K562 (cell line): ENCODE data around the gene BNIPL. TPM values are rescaled to one million over a fixed set of nuclear protein-coding genes. Genes with fewer than 3 reads are reported as not detected.

Experiments
- ATAC-seq: fragments of 200-7000 bp; cut with Tn5 transposase; 3 replicates; pipeline ENCODE4 v1.9.1; 2020; ENCODE audit warnings: moderate library complexity
- BruUV-seq: library from RNA; stranded (reverse); fragments of 400-500 nt; replicated peaks from 2 replicates; lab custom pipeline; 2021; lab: Mats Ljungman, UMichigan
- CTCF ChIA-PET: fragments of 300-600 bp; formaldehyde crosslinking; extraction: SDS; loops from one replicate; lab custom pipeline; 2021; ENCODE audit warnings: low intra/inter-chr PET ratio; lab: Yijun Ruan, JAX
- POLR2A ChIA-PET: fragments of 300-600, 350-650 bp; sonication (Branson Sonifier 250); formaldehyde crosslinking; extraction: SDS; loops from one replicate; lab custom pipeline; 2021; ENCODE audit warnings: antibody characterized with exemption, inconsistent platforms; lab: Yijun Ruan, JAX
- DNase-seq, 4 experiments: peaks; one replicate each; pipeline versions ENCODE4 v3.0.0 to v3.0.0-alpha.2; 2011 to 2018; ENCODE audit warnings: low spot score in 3 of 4, mixed read lengths in 3 of 4; ENCODE audit errors: extremely low read depth in 1 of 4
- FAIRE-seq: peaks from 2 replicates; lab custom pipeline; 2011; peaks lifted over from hg19 to GRCh38; lab: Jason Lieb, UNC
- H2AFZ ChIP-seq: 2 replicates; pipeline ENCODE4 v1.6.0; 2011; ENCODE audit warnings: low read depth, low read length, control low read depth, inconsistent platforms
- H3K27ac ChIP-seq: fragments of 200-600 bp; 3 replicates; pipeline ENCODE4 v1.8.0; 2011; ENCODE audit warnings: low read depth, mild to moderate bottlenecking, control low read depth, inconsistent platforms, low read length, moderate library complexity, mixed read lengths; ENCODE audit errors: extremely low read depth
- H3K27me3 ChIP-seq, 2 experiments: fragments of 300-600 bp in 1 of 2; 2 replicates in 1 of 2; 3 replicates in 1 of 2; pipeline versions ENCODE4 v1.6.0 to v1.8.0; 2011; ENCODE audit warnings: inconsistent platforms in 2 of 2, low read length in 2 of 2, mild to moderate bottlenecking in 1 of 2, mixed read lengths in 1 of 2, moderate library complexity in 1 of 2; ENCODE audit not compliant: control insufficient read depth in 2 of 2, insufficient read depth in 2 of 2
- H3K36me3 ChIP-seq: fragments of 300-600 bp; 3 replicates; pipeline ENCODE4 v1.8.0; 2011; ENCODE audit warnings: mild to moderate bottlenecking, low read length, inconsistent platforms; ENCODE audit not compliant: control insufficient read depth, insufficient read depth
- H3K4me1 ChIP-seq, 2 experiments: fragments of 200-600 bp in 1 of 2; replicated peaks in 1 of 2; 2 replicates in 1 of 2; 3 replicates in 1 of 2; pipeline versions ENCODE4 v1.5.1 to v1.8.0; 2011; ENCODE audit warnings: inconsistent platforms in 2 of 2, low read length in 2 of 2, mild to moderate bottlenecking in 1 of 2, mixed read lengths in 1 of 2, moderate library complexity in 1 of 2; ENCODE audit not compliant: control insufficient read depth in 2 of 2, insufficient read depth in 2 of 2
- H3K4me2 ChIP-seq: 2 replicates; pipeline ENCODE4 v1.6.1; 2011; ENCODE audit warnings: low read length, control low read depth, inconsistent platforms, mixed read lengths; ENCODE audit not compliant: insufficient read depth
- H3K4me3 ChIP-seq: fragments of 200-600 bp; sonication (generic), shearing (Covaris generic); 2 replicates; pipeline ENCODE4 v1.5.1; 2016; ENCODE audit warnings: control low read depth, inconsistent platforms
- H3K79me2 ChIP-seq: fragments of 200-600 bp; 3 replicates; pipeline ENCODE4 v1.8.0; 2011; ENCODE audit warnings: low read length, inconsistent platforms; ENCODE audit not compliant: control insufficient read depth, insufficient read depth
- H3K9ac ChIP-seq, 2 experiments: 2 replicates each; pipeline versions ENCODE4 v1.6.0 to v1.6.1; 2011; ENCODE audit warnings: low read depth in 2 of 2, low read length in 2 of 2, control low read depth in 1 of 2, inconsistent platforms in 1 of 2, mild to moderate bottlenecking in 1 of 2, mixed read lengths in 1 of 2; ENCODE audit not compliant: insufficient read depth in 1 of 2
- H3K9me1 ChIP-seq: one replicate; pipeline ENCODE4 v1.6.0; 2011; ENCODE audit warnings: inconsistent platforms, mild to moderate bottlenecking, low read length, moderate library complexity; ENCODE audit not compliant: control insufficient read depth, insufficient read depth
- H3K9me3 ChIP-seq: replicated peaks from 2 replicates; pipeline ENCODE4 v1.5.1; 2011; ENCODE audit warnings: low read depth, low read length, inconsistent platforms; ENCODE audit not compliant: control insufficient read depth, insufficient read depth
- H4K20me1 ChIP-seq: replicated peaks from 2 replicates; pipeline ENCODE4 v1.6.1; 2011; ENCODE audit warnings: low read length, inconsistent platforms, mixed read lengths; ENCODE audit not compliant: control insufficient read depth, insufficient read depth
- ARID1B ChIP-seq: fragments of 450-650 bp; IDR thresholded peaks from 2 replicates; pipeline ENCODE4 v1.6.1; 2016; ENCODE audit warnings: antibody characterized with exemption, mild to moderate bottlenecking, inconsistent platforms
- CBFA2T3 ChIP-seq: fragments of 450-650 bp; IDR thresholded peaks from 2 replicates; pipeline ENCODE4 v1.6.1; 2017
- DDX20 ChIP-seq: fragments of 450-650 bp; IDR thresholded peaks from 2 replicates; pipeline ENCODE4 v1.6.1; 2016; ENCODE audit warnings: missing genetic modification characterization, low read depth, mild to moderate bottlenecking, missing compliant biosample characterization, moderate library complexity
- FOXJ3 ChIP-seq: sonication (generic); formaldehyde crosslinking; IDR thresholded peaks from 2 replicates; pipeline ENCODE4 v1.4.0; 2020; ENCODE audit warnings: mild to moderate bottlenecking, missing genetic modification reagents
- HCFC1 ChIP-seq: IDR thresholded peaks from 2 replicates; pipeline ENCODE4 v1.6.1; 2012; ENCODE audit warnings: low read depth, low read length, improper control_type of control experiment
- HMBOX1 ChIP-seq: sonication (generic); IDR thresholded peaks from 2 replicates; pipeline ENCODE4 v1.6.1; 2016
- MEIS2 ChIP-seq: fragments of 450-650 bp; IDR thresholded peaks from 2 replicates; pipeline ENCODE4 v1.6.1; 2014; ENCODE audit warnings: mild to moderate bottlenecking; ENCODE audit not compliant: partially characterized antibody
- MTF1 ChIP-seq: fragments of 250-450 bp; sonication (Bioruptor Pico); IDR thresholded peaks from 2 replicates; pipeline ENCODE4 v1.9.0; 2021; ENCODE audit warnings: moderate library complexity, mild to moderate bottlenecking, inconsistent platforms, borderline replicate concordance
- MYNN ChIP-seq, 2 experiments: sonication (generic); formaldehyde crosslinking in 1 of 2; IDR thresholded peaks; 2 replicates each; pipeline versions ENCODE4 v1.5.0 to v1.6.1; 2016 to 2020; ENCODE audit warnings: antibody characterized with exemption in 1 of 2, missing genetic modification reagents in 1 of 2
- NELFE ChIP-seq: IDR thresholded peaks from 2 replicates; pipeline ENCODE4 v1.6.1; 2011; ENCODE audit warnings: mild to moderate bottlenecking; ENCODE audit not compliant: insufficient read depth, insufficient read length
- NFATC3 ChIP-seq: fragments of 450-650 bp; IDR thresholded peaks from 2 replicates; pipeline ENCODE4 v1.6.1; 2017; ENCODE audit warnings: mild to moderate bottlenecking
- NFRKB ChIP-seq: fragments of 450-650 bp; IDR thresholded peaks from 2 replicates; pipeline ENCODE4 v1.6.1; 2016; ENCODE audit warnings: low read depth
- POLR2AphosphoS5 ChIP-seq: IDR thresholded peaks from 2 replicates; pipeline ENCODE4 v1.6.1; 2011; ENCODE audit warnings: mild to moderate bottlenecking, low read depth, low read length, moderate library complexity; ENCODE audit not compliant: control insufficient read depth, insufficient read depth
- RFX1 ChIP-seq: fragments of 450-650 bp; IDR thresholded peaks from 2 replicates; pipeline ENCODE4 v1.6.1; 2016; ENCODE audit warnings: mild to moderate bottlenecking, moderate library complexity
- SIN3A ChIP-seq, 2 experiments: fragments of 150-350 bp in 1 of 2; IDR thresholded peaks; 2 replicates each; pipeline ENCODE4 v1.6.1; 2011 to 2016; ENCODE audit warnings: borderline replicate concordance in 2 of 2, low read depth in 2 of 2, low read length in 2 of 2, mild to moderate bottlenecking in 2 of 2, moderate library complexity in 2 of 2; ENCODE audit not compliant: control insufficient read depth in 1 of 2
- WGBS: fragments of 100-300 bp; shearing (Covaris generic); methylation state at CpG from one replicate; pipeline ENCODE4 v1.1.6; 2016; ENCODE audit warnings: low coverage, mixed read lengths; ENCODE audit not compliant: insufficient coverage; ENCODE audit errors: missing lambda C conversion rate; 5-methylcytosine and 5-hydroxymethylcytosine counted together
- in situ Hi-C: fragments of 300-500 bp; cut with MboI; formaldehyde crosslinking; loops from 4 replicates; pipeline ENCODE4 v1.15.0; 2018; ENCODE audit warnings: inconsistent platforms, mixed read lengths
- intact Hi-C: fragments of 100-400 bp; cut with micrococcal nuclease; formaldehyde crosslinking; loops from 2 replicates; pipeline ENCODE4 v1.14.2; 2022
- polyA plus RNA-seq, 8 experiments: library from polyadenylated mRNA; depleted of rRNA in 4 of 8; stranded (reverse) in 5 of 8; unstranded in 3 of 8; fragments of >200 nt; fragmentation: Nextera tagmentation in 2 of 8; fragmentation: Illumina TruSeq in 1 of 8; extraction: Ambion mirVana in 2 of 8; extraction: Trizol in 1 of 8; gene quantifications; 2 replicates each; pipeline versions ENCODE4 v1.2.1 to v1.2.3, GENCODE V29; 2011 to 2014; ENCODE audit warnings: inconsistent platforms in 1 of 8, missing spikeins in 1 of 8
- total RNA-seq, 7 experiments: library from RNA; depleted of rRNA in 6 of 7; stranded (reverse); fragments of >200 nt in 6 of 7; fragmentation: Illumina TruSeq in 2 of 7; extraction: Trizol in 2 of 7; gene quantifications; 2 replicates each; pipeline versions ENCODE4 v1.2.1 to v1.2.3, GENCODE V29; 2011 to 2021; ENCODE audit warnings: low replicate concordance in 1 of 7
- TF ChIP-seq, protein P1 (sequence below), 2 experiments: IDR thresholded peaks in 1 of 2; conservative IDR thresholded peaks in 1 of 2; 2 replicates each; pipeline ENCODE4 v1.6.1; 2016; ENCODE audit warnings: low read depth in 2 of 2, mild to moderate bottlenecking in 1 of 2, missing compliant biosample characterization in 1 of 2, missing genetic modification characterization in 1 of 2, moderate library complexity in 1 of 2
- TF ChIP-seq, protein P2 (sequence below): sonication (generic); formaldehyde crosslinking; IDR thresholded peaks from 2 replicates; pipeline ENCODE4 v1.8.0; 2022; ENCODE audit warnings: mild to moderate bottlenecking, missing genetic modification reagents
- TF ChIP-seq, protein P3 (sequence below): fragments of 250-450 bp; sonication (Bioruptor Pico); IDR thresholded peaks from 2 replicates; pipeline ENCODE4 v1.5.0; 2021

BNIPL gene
- total and polyA plus RNA-seq, 9 of the 15 experiments (the other 6 are each of a cell fraction or from before 2014, with no cell fraction given) = 0.08 to 1.4 (median 0.68) TPM

DNA sequence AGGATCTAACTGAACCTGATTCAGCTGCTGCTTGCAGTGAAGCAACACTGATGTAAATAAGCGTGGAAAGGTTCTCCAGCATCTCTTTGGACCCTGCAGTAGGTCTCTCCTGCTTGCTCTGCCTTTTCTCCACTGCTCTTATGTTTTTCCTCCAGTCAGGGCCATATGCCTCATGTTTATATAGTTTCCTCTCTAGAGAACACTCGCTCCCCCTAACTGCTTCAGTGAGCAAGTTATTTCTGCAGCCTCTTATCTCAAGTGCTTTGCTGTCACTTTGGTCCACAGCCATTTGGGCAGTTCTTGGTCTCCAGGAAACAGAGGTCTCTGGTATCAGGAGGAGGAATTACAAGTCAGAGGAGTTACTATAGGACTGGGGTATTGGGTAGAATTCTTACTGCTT lies 22.9 kb upstream of the BNIPL start:
- CTCF ChIA-PET = no interaction called here
- TF ChIP-seq NELFE (no peak), NFATC3 (no peak), POLR2AphosphoS5 (0 out of 2 replicates have a peak, but pooled peaks have one; percentile 27), SIN3A (IDR thresholded peaks at IDR 0.05; ENCODE audit: borderline replicate concordance in 2 of 2, control insufficient read depth in 1 of 2, low read depth in 2 of 2, low read length in 2 of 2) (no peak), DDX20 (tag) (no peak), RFX1 (peak; percentile 81), HMBOX1 (peak; percentile 35; the same call in 1 of the 2 replicates), MTF1 (CRISPR knock-in tag) (no peak), FOXJ3 (CRISPR knock-in tag) (no peak), NFRKB (no peak), CBFA2T3 (peak; percentile 28; the same call in 1 of the 2 replicates), MEIS2 (peak; percentile 42), ARID1B (peak; percentile 48; the same call in 1 of the 2 replicates), HCFC1 (no peak), MYNN (IDR thresholded peaks at IDR 0.05) (no peak), MYNN (CRISPR knock-in tag; IDR thresholded peaks at IDR 0.05) (no peak)
- TF ChIP-seq, protein P1, sequence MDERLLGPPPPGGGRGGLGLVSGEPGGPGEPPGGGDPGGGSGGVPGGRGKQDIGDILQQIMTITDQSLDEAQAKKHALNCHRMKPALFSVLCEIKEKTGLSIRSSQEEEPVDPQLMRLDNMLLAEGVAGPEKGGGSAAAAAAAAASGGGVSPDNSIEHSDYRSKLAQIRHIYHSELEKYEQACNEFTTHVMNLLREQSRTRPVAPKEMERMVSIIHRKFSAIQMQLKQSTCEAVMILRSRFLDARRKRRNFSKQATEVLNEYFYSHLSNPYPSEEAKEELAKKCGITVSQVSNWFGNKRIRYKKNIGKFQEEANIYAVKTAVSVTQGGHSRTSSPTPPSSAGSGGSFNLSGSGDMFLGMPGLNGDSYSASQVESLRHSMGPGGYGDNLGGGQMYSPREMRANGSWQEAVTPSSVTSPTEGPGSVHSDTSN (CRISPR knock-in tag; IDR thresholded peaks at IDR 0.05; ENCODE audit: low read depth) = no peak
- TF ChIP-seq, protein P1 (tag; conservative IDR thresholded peaks at IDR 0.05; ENCODE audit: low read depth) = no peak
- TF ChIP-seq, protein P2, sequence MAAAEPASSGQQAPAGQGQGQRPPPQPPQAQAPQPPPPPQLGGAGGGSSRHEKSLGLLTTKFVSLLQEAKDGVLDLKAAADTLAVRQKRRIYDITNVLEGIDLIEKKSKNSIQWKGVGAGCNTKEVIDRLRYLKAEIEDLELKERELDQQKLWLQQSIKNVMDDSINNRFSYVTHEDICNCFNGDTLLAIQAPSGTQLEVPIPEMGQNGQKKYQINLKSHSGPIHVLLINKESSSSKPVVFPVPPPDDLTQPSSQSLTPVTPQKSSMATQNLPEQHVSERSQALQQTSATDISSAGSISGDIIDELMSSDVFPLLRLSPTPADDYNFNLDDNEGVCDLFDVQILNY = no peak
- TF ChIP-seq, protein P3, sequence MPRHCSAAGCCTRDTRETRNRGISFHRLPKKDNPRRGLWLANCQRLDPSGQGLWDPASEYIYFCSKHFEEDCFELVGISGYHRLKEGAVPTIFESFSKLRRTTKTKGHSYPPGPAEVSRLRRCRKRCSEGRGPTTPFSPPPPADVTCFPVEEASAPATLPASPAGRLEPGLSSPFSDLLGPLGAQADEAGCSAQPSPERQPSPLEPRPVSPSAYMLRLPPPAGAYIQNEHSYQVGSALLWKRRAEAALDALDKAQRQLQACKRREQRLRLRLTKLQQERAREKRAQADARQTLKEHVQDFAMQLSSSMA (CRISPR knock-in tag) = no peak

More for the DNA sequence above, 22.9 kb upstream of the BNIPL start:
- POLR2A ChIA-PET = interaction anchor here (1.5 kb wide), 2 partner anchors 10 to 36 kb away, joined by 4 read pairs; no protein-coding TSS in a partner anchor
- WGBS = 3% methylated on average over 2 of the region's 2 CpGs
- peaks cover 45% of the 10 kb centered on the region for H3K79me2 ChIP-seq
- peak overlapping the region; percentile 53; the same call in 1 of the 2 replicates for H2AFZ ChIP-seq
- H3K9me3 ChIP-seq = no peaks in the 10 kb centered on the region
- in situ Hi-C loops = no loop called here
- peak overlapping the region; percentile 59; the same call in 1 of the 2 replicates for H3K4me2 ChIP-seq
- DNase-seq = peak in 2 of 4 experiments; percentile 61 to 87
- H3K27me3 ChIP-seq = no peaks in the 10 kb centered on the region
- no peaks in the 10 kb centered on the region for H3K9me1 ChIP-seq
- intact Hi-C loops = no loop called here
- H3K27ac ChIP-seq = peak overlapping the region; percentile 65; the same call in 2 of the 3 replicates
- no TSS peak for BruUV-seq
- no peaks in the 10 kb centered on the region for H4K20me1 ChIP-seq
- H3K4me3 ChIP-seq = no peak overlapping the region
- ATAC-seq = peak; percentile 75
- H3K36me3 ChIP-seq = peaks cover 34% of the 10 kb centered on the region
- FAIRE-seq = peak; percentile 81
- H3K4me1 ChIP-seq = peaks cover 20 to 34% of the 10 kb centered on the region in 2 experiments
- peak overlapping the region; percentile 21 to 41; a peak in 1 of 4 replicates for H3K9ac ChIP-seq
